SH-SY5Y (cell line): ENCODE results near the gene TSPAN19.

Experiments used
- GATA2 ChIP-seq: IDR thresholded peaks from 2 replicates; pipeline ENCODE4 v1.6.1; 2011; ENCODE audit warnings: mild to moderate bottlenecking, low read depth, low read length
- GATA3 ChIP-seq: IDR thresholded peaks from 2 replicates; pipeline ENCODE4 v1.6.1; 2011; ENCODE audit warnings: low read depth, mild to moderate bottlenecking, low read length, moderate library complexity

Gene TSPAN19

GRCh38 chr12:85017133-85017532, 18.9 kb downstream of the TSPAN19 start:
- TF ChIP-seq GATA2 (no peak), GATA3 (no peak)

GRCh38 chr12:85016413-85016812, 19.7 kb downstream of the TSPAN19 start:
- TF ChIP-seq GATA2, result no peak
- no peak for TF ChIP-seq GATA3

- TF ChIP-seq GATA3 (no peak), GATA2 (no peak)
Measured at GRCh38 chr12:85007836-85008235, 28.2 kb downstream of the TSPAN19 start.

DNA sequence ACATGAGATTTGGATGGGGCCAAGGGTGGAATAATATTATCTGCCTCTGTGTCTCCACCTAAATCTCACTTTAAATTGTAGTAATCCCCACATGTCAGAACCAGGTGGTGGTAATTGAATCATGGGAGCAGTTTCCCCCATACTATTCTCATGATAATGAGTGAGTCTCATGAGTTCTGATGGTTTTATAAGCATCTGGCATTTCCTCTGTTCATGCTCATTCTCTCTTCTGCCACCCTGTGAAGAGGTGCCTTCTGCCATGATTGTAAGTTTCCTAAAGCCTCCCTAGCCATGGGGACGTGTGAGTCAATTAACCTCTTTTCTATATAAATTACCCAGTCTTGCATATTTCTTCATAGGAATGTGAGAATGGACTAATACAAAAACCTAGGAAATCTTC, 29.9 kb downstream of the TSPAN19 start:
- TF ChIP-seq GATA3, result no peak
- TF ChIP-seq GATA2, result no peak

DNA sequence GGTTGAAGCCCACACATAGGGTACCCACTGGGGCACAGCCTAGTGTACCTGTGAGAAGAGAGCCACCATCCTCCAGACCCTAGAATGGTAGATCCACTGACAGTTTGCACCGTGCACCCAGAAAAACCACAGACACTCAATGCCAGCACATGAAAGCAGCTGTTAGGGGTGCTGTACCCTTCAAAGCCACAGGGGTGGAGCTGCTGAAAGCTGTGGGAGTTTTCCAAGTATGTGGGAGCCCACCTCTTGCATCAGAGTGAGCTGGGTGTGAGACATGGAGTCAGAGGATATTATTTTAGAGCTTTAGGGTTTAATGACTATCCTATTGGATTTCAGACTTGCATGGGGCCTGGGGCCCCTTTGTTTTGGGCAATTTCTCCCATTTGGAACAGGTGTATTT, 30.5 kb downstream of the TSPAN19 start:
- TF ChIP-seq GATA3, result no peak
- no peak for TF ChIP-seq GATA2

GRCh38 chr12:85004204-85004603, 31.9 kb downstream of the TSPAN19 start:
- TF ChIP-seq GATA2 (no peak), GATA3 (no peak)

DNA sequence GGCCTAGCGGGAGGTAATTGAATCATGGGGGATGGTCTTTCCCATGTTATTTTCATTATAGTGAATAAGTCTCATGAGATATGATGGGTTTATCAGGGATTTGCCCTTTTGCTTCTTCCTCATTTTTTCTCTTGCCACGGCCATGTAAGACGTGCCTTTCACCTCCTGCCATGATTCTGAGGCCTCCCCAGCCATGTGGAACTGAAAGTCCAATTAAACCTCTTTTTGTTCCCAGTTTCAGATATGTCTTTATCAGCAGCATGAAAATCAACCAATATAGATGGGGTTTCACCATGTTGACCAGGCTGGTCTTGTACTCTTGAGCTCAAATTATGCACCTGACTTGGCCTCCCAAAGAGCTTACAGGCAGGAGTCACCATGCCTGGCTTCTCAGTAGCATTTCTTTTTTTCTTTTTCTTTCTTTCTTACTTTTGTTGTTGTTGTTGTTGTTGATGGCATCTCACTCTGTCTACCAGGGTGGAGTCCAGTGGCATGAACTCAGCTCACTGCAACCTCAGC, 33.2 kb downstream of the TSPAN19 start:
- TF ChIP-seq GATA2 (no peak), GATA3 (no peak)

DNA sequence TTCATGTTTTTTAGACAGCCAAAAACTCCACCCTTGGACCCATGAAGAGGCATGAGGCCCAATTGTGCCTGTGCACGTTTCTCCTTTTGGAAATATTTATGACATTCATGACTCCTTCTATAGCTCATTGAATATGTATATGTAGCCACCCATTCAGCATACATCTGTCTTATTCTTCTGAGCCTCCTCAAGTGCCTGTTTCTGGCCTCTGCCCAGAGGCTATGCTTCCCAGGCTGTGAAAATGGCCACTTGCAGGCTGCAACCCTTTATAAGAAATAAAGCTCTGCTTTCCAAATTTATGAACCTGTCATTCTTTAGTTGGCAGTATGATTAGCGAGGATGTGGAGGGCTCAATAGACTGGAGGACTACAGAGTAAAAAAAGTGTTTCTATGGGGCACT, 35.3 kb downstream of the TSPAN19 start:
- TF ChIP-seq GATA3, result no peak
- TF ChIP-seq GATA2, result no peak

DNA sequence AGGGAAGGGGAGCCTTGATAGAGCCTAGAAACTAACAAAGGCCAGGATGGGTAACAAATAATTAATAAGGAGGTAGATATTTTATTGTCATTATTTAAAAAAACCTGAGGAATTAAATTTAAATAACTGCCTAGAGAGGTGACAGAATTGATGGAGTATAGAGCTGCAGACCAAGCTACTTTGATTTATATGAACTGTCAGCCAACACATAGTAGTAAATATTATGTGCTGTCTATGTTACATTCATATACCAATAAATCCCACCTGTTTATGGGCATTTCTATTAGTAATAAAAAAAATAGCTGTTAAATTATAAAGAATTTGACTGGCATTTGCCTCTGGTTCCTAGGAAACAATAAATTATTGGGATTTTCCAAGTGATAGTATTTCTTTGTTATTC, 37.7 kb downstream of the TSPAN19 start:
- TF ChIP-seq GATA2 (no peak), GATA3 (no peak)

GRCh38 chr12:84996759-84997158, 39.3 kb downstream of the TSPAN19 start:
- TF ChIP-seq GATA2 (no peak), GATA3 (no peak)

- TF ChIP-seq GATA3, result no peak
Measured at GRCh38 chr12:84995641-84996040, 40.4 kb downstream of the TSPAN19 start.

DNA sequence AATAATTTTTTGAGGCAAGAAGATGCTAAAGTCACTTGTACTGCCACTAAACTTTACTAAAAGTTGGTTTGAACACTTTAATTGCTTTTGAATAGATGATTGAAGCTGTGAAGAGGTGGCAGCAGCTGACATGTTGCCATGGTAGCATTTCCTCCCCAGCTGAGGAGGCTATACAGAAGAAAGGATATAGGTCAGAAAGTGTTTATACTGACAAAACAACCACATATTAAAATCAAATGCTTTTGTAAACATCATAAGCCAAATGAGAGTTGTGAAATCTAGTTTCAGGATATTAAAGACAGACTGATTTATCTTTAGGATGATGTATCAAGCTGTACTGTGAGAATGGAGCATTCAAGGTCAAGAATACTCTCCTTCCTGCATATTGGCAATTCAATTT, 41.7 kb downstream of the TSPAN19 start:
- no peak for TF ChIP-seq GATA2
- TF ChIP-seq GATA3, result no peak

- TF ChIP-seq GATA3 (no peak), GATA2 (no peak)
Measured at GRCh38 chr12:84986586-84986985, 49.5 kb downstream of the TSPAN19 start.

GRCh38 chr12:84986117-84986516, 50.0 kb downstream of the TSPAN19 start:
- TF ChIP-seq GATA3 (no peak), GATA2 (no peak)

- TF ChIP-seq GATA2 (no peak), GATA3 (no peak)
Measured at GRCh38 chr12:84983289-84983688, 52.8 kb downstream of the TSPAN19 start.

DNA sequence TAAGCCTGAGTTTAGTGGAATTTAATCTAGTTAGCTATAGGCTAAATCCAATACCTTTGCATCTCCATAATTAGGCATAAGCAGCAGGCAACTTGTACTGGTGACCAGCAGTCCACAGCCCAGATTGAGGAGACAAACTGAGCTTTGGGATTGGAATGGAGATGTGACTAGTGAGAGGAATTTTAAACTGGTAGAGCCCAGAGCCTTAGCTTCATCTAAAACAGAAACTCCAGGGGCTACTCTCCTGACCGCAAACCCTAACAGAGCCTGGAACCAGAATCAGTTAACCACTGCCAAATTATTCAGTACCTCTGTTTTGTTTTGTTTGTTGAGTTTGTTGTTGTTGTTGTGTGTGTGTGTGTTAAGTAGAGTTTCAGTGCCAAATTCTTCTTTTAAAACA, 53.2 kb downstream of the TSPAN19 start:
- TF ChIP-seq GATA2 (no peak), GATA3 (no peak)
